Neural cell (in vitro differentiated cells): ENCODE measurements around the gene MAP4K3. TPM values are rescaled to one million over a fixed set of nuclear protein-coding genes. Genes with fewer than 3 reads are reported as not detected.

Source experiments
- H2AFZ ChIP-seq: fragments of 200-600, 300-800 bp; sonication (generic), shearing (Covaris generic); 2 replicates; pipeline ENCODE4 v1.6.0; 2014; ENCODE audit warnings: low read depth, mild to moderate bottlenecking, antibody characterized with exemption, low read length, moderate library complexity
- H3F3A ChIP-seq: fragments of 200-600 bp; shearing (Covaris generic); 2 replicates; pipeline ENCODE4 v1.6.1; 2016; ENCODE audit warnings: mild to moderate bottlenecking, moderate library complexity, mixed read lengths, antibody characterized with exemption, low read length; ENCODE audit not compliant: insufficient read depth, poor library complexity, severe bottlenecking
- H3K27ac ChIP-seq: fragments of 200-600, 300-800 bp; sonication (generic), shearing (Covaris generic); 2 replicates; pipeline ENCODE4 v1.5.1; 2014; ENCODE audit warnings: mild to moderate bottlenecking, low read length, moderate library complexity
- H3K27me3 ChIP-seq: fragments of 300-800, 200-600 bp; sonication (generic), shearing (Covaris generic); 2 replicates; pipeline ENCODE4 v1.6.0; 2014; ENCODE audit warnings: mild to moderate bottlenecking, low read depth, low read length, moderate library complexity; ENCODE audit not compliant: insufficient read depth
- H3K36me3 ChIP-seq: fragments of 300-800, 200-600 bp; sonication (generic), shearing (Covaris generic); 2 replicates; pipeline ENCODE4 v1.5.1; 2014; ENCODE audit warnings: mild to moderate bottlenecking, antibody characterized with exemption, low read length, moderate library complexity; ENCODE audit not compliant: insufficient read depth
- H3K4me2 ChIP-seq: fragments of 300-800, 200-600 bp; sonication (generic), shearing (Covaris generic); 2 replicates; pipeline ENCODE4 v1.6.0; 2014; ENCODE audit warnings: mild to moderate bottlenecking, low read length
- H3K4me3 ChIP-seq: fragments of 300-800, 200-600 bp; sonication (generic), shearing (Covaris generic); 2 replicates; pipeline ENCODE4 v1.5.1; 2014; ENCODE audit warnings: mild to moderate bottlenecking, low read length, moderate library complexity
- H3K79me2 ChIP-seq: fragments of 200-600 bp; shearing (Covaris generic); replicated peaks from 2 replicates; pipeline ENCODE4 v1.6.0; 2014; ENCODE audit warnings: mild to moderate bottlenecking, low read length, moderate library complexity; ENCODE audit not compliant: insufficient read depth
- H3K9ac ChIP-seq: fragments of 300-800, 200-600 bp; sonication (generic), shearing (Covaris generic); 2 replicates; pipeline ENCODE4 v1.6.1; 2016; ENCODE audit warnings: mild to moderate bottlenecking, low read length, mixed read lengths
- H3K9me2 ChIP-seq: fragments of 200-600 bp; shearing (Covaris generic); 2 replicates; pipeline ENCODE4 v1.6.1; 2016; ENCODE audit warnings: mild to moderate bottlenecking, low read length, mixed read lengths; ENCODE audit not compliant: insufficient read depth
- H3K9me3 ChIP-seq: fragments of 200-600, 300-800 bp; sonication (generic), shearing (Covaris generic); 2 replicates; pipeline ENCODE4 v1.6.1; 2016; ENCODE audit warnings: mild to moderate bottlenecking, mixed run types, low read length, moderate library complexity, mixed read lengths
- H4K20me1 ChIP-seq: fragments of 200-600 bp; shearing (Covaris generic); 2 replicates; pipeline ENCODE4 v1.6.1; 2016; ENCODE audit warnings: mild to moderate bottlenecking, mixed run types; ENCODE audit not compliant: insufficient read depth
- CTCF ChIP-seq: fragments of 450-650 bp; IDR thresholded peaks from 2 replicates; pipeline ENCODE4 v1.5.1; 2014; ENCODE audit warnings: antibody characterized with exemption, mild to moderate bottlenecking, moderate library complexity; ENCODE audit not compliant: poor library complexity, severe bottlenecking
- EP300 ChIP-seq: fragments of 450-650 bp; conservative IDR thresholded peaks from 2 replicates; pipeline ENCODE4 v1.6.1; 2014; ENCODE audit warnings: antibody characterized with exemption, mild to moderate bottlenecking, moderate library complexity; ENCODE audit not compliant: poor library complexity, severe bottlenecking
- EZH2 ChIP-seq: fragments of 200-600, 300-800 bp; shearing (Covaris generic), sonication (generic); IDR thresholded peaks from 2 replicates; pipeline ENCODE4 v1.6.1; 2014; ENCODE audit warnings: antibody characterized with exemption, low read length, borderline replicate concordance, mild to moderate bottlenecking; ENCODE audit not compliant: insufficient read depth, poor library complexity, severe bottlenecking
- MXI1 ChIP-seq: fragments of 450-650 bp; conservative IDR thresholded peaks from 2 replicates; pipeline ENCODE4 v1.6.1; 2014; ENCODE audit warnings: antibody characterized with exemption, mild to moderate bottlenecking; ENCODE audit not compliant: poor library complexity, severe bottlenecking
- POLR2AphosphoS5 ChIP-seq: IDR thresholded peaks from 2 replicates; pipeline ENCODE4 v1.6.1; 2012
- RAD21 ChIP-seq: fragments of 450-650 bp; conservative IDR thresholded peaks from 2 replicates; pipeline ENCODE4 v1.6.1; 2014; ENCODE audit warnings: antibody characterized with exemption, mild to moderate bottlenecking, moderate library complexity
- REST ChIP-seq: IDR thresholded peaks from 2 replicates; pipeline ENCODE4 v1.6.1; 2012; ENCODE audit warnings: borderline replicate concordance
- SMC3 ChIP-seq: fragments of 450-650 bp; conservative IDR thresholded peaks from 2 replicates; pipeline ENCODE4 v1.6.1; 2014; ENCODE audit warnings: antibody characterized with exemption, mild to moderate bottlenecking, moderate library complexity; ENCODE audit not compliant: poor library complexity
- TAF1 ChIP-seq: IDR thresholded peaks from 2 replicates; pipeline ENCODE4 v1.6.1; 2012; ENCODE audit warnings: low read depth
- polyA plus RNA-seq: library from polyadenylated mRNA; depleted of rRNA; stranded (reverse); fragments of >200 nt; gene quantifications from 2 replicates; pipeline ENCODE4 v1.2.3, GENCODE V29; 2014

Gene MAP4K3
- polyA plus RNA-seq, 1 donor from 2014 or later = 105 TPM

GRCh38 chr2:39213015-39213414, 224.1 kb downstream of the MAP4K3 start:
- TF ChIP-seq TAF1 (no peak), EZH2 (no peak), REST (no peak), EP300 (no peak), POLR2AphosphoS5 (no peak), SMC3 (no peak), CTCF (no peak), MXI1 (no peak), RAD21 (no peak)
- Histone ChIP-seq H4K20me1 (no peaks in the 10 kb centered on the region), H3K9ac (no peak overlapping the region), H3K36me3 (no peaks in the 10 kb centered on the region), H3K4me2 (no peak overlapping the region), H3K27ac (no peak overlapping the region), H3K4me3 (no peak overlapping the region), H3K27me3 (no peaks in the 10 kb centered on the region), H2AFZ (no peak overlapping the region), H3K9me2 (no peaks in the 10 kb centered on the region), H3K79me2 (no peaks in the 10 kb centered on the region), H3F3A (no peaks in the 10 kb centered on the region), H3K9me3 (no peaks in the 10 kb centered on the region)

- no peaks in the 10 kb centered on the region for H3K27me3 ChIP-seq
- H3K27ac ChIP-seq = no peak overlapping the region
- H3F3A ChIP-seq = no peaks in the 10 kb centered on the region
- no peak overlapping the region for H3K4me3 ChIP-seq
- H2AFZ ChIP-seq = no peak overlapping the region
- H3K9me3 ChIP-seq = no peaks in the 10 kb centered on the region
- no peak overlapping the region for H3K9ac ChIP-seq
- H3K9me2 ChIP-seq = no peaks in the 10 kb centered on the region
- no peaks in the 10 kb centered on the region for H4K20me1 ChIP-seq
- TF ChIP-seq SMC3 = no peak
- TF ChIP-seq EZH2 = no peak
- no peak for TF ChIP-seq TAF1
- no peak for TF ChIP-seq REST
- no peak for TF ChIP-seq EP300
- TF ChIP-seq POLR2AphosphoS5 = no peak
- H3K4me2 ChIP-seq = no peak overlapping the region
- no peaks in the 10 kb centered on the region for H3K36me3 ChIP-seq
- no peaks in the 10 kb centered on the region for H3K79me2 ChIP-seq
Observed at GRCh38 chr2:39210846-39211245, 226.2 kb downstream of the MAP4K3 start.
